Activated T-cell treated with anti-CD3 and anti-CD28 coated beads, Interleukin-2, amount 50 U/mL, for 4 hours (primary cell): ENCODE measurements around the gene CORO2B. TPM values are rescaled to one million over a fixed set of nuclear protein-coding genes. Genes with fewer than 3 reads are reported as not detected.
"Not testable (repeated sequence)": the region's sequence is repeated elsewhere in the genome, so short reads cannot be mapped to it uniquely, and the experiment has no call there.

Experiments
- ATAC-seq, 2 donors: fragments of 200-7000 bp; cut with Tn5 transposase; one replicate each; pipeline ENCODE4 v1.10.0; 2021
- DNase-seq: peaks from one replicate; pipeline ENCODE4 v3.0.0-alpha.2; 2020
- H3K27me3 Mint-ChIP-seq: one replicate; pipeline ENCODE4 v1.8.0; 2021; ENCODE audit warnings: low read depth, mixed read lengths
- H3K36me3 Mint-ChIP-seq: one replicate; pipeline ENCODE4 v1.8.0; 2022; ENCODE audit warnings: mixed read lengths; ENCODE audit not compliant: insufficient read depth
- H3K4me1 Mint-ChIP-seq: one replicate; pipeline ENCODE4 v1.8.0; 2021; ENCODE audit warnings: low read depth, mixed read lengths
- H3K4me3 Mint-ChIP-seq: one replicate; pipeline ENCODE4 v1.8.0; 2021; ENCODE audit warnings: mild to moderate bottlenecking, moderate library complexity, mixed read lengths
- H3K9me3 Mint-ChIP-seq: one replicate; pipeline ENCODE4 v1.8.0; 2021; ENCODE audit warnings: mixed read lengths
- total RNA-seq, 3 donors: library from RNA; stranded (reverse); gene quantifications; one replicate each; pipeline ENCODE4 v1.2.1, GENCODE V29; 2021

Gene CORO2B
- total RNA-seq, 3 donors from 2014 or later = 0.08 TPM

DNA sequence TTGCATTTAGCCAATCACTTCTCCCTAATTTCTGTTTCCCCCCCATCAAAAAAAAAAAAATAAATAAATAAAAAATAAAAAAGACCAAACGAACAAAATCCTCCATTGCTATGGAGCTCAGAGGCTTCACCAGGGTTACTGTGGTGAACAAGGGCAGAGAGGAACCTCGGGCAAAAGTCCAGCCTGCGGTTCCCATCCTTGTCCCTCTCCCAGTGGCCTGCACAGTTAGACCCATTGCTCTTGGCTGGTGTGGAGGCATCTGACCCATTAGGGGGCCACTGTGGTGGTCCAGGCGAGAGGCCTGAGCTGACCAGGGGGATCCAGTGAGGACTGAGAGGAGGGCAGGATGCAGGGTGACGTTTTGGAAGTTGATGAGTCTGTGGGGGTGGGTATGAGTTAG, 18.8 kb downstream of the CORO2B start:
- Mint-ChIP-seq H3K4me1 (peaks cover 2% of the 10 kb centered on the region), H3K9me3 (no peaks in the 10 kb centered on the region), H3K27me3 (peaks cover 19% of the 10 kb centered on the region), H3K4me3 (no peak overlapping the region), H3K36me3 (no peaks in the 10 kb centered on the region)
- ATAC-seq (no peak), DNase-seq (no peak)

GRCh38 chr15:68598171-68599152, 19.7 kb downstream of the CORO2B start:
- DNase-seq = no peak
- Mint-ChIP-seq H3K36me3 (no peaks in the 10 kb centered on the region), H3K9me3 (no peaks in the 10 kb centered on the region), H3K4me3 (no peak overlapping the region), H3K27me3 (peaks cover 16% of the 10 kb centered on the region), H3K4me1 (peaks cover 2% of the 10 kb centered on the region)
- no peak for ATAC-seq

- DNase-seq = no peak
- Mint-ChIP-seq H3K36me3 (no peaks in the 10 kb centered on the region), H3K9me3 (no peaks in the 10 kb centered on the region), H3K4me3 (no peak overlapping the region), H3K4me1 (no peaks in the 10 kb centered on the region), H3K27me3 (peaks cover 16% of the 10 kb centered on the region)
- ATAC-seq = no peak
Observed at GRCh38 chr15:68599153-68599545, 20.4 kb downstream of the CORO2B start.

- Mint-ChIP-seq H3K9me3 (no peaks in the 10 kb centered on the region), H3K4me3 (no peak overlapping the region), H3K27me3 (peaks cover 16% of the 10 kb centered on the region), H3K36me3 (no peaks in the 10 kb centered on the region), H3K4me1 (no peaks in the 10 kb centered on the region)
- no peak for DNase-seq
- ATAC-seq = no peak
Observed at GRCh38 chr15:68599560-68600071, 20.8 kb downstream of the CORO2B start.

- no peaks in the 10 kb centered on the region for H3K4me1 Mint-ChIP-seq
- ATAC-seq (no peak), DNase-seq (no peak)
- H3K36me3 Mint-ChIP-seq = no peaks in the 10 kb centered on the region
- H3K9me3 Mint-ChIP-seq = no peaks in the 10 kb centered on the region
- no peak overlapping the region for H3K4me3 Mint-ChIP-seq
- H3K27me3 Mint-ChIP-seq = peaks cover 10% of the 10 kb centered on the region
Observed at GRCh38 chr15:68601206-68602197, 22.7 kb downstream of the CORO2B start.

- Mint-ChIP-seq H3K27me3 (peaks cover 9% of the 10 kb centered on the region), H3K9me3 (peaks cover 3% of the 10 kb centered on the region), H3K4me1 (no peaks in the 10 kb centered on the region), H3K36me3 (no peaks in the 10 kb centered on the region), H3K4me3 (no peak overlapping the region)
- ATAC-seq = no peak
- DNase-seq = no peak
Observed at GRCh38 chr15:68602459-68603215, 23.8 kb downstream of the CORO2B start.

GRCh38 chr15:68603216-68603595, 24.4 kb downstream of the CORO2B start:
- H3K9me3 Mint-ChIP-seq = peaks cover 3% of the 10 kb centered on the region
- no peaks in the 10 kb centered on the region for H3K4me1 Mint-ChIP-seq
- H3K4me3 Mint-ChIP-seq = no peak overlapping the region
- peaks cover 9% of the 10 kb centered on the region for H3K27me3 Mint-ChIP-seq
- DNase-seq (no peak), ATAC-seq (no peak)
- H3K36me3 Mint-ChIP-seq = no peaks in the 10 kb centered on the region

GRCh38 chr15:68603951-68604350, 25.2 kb downstream of the CORO2B start:
- Mint-ChIP-seq H3K9me3 (peaks cover 3% of the 10 kb centered on the region), H3K27me3 (peaks cover 9% of the 10 kb centered on the region), H3K36me3 (no peaks in the 10 kb centered on the region), H3K4me3 (no peak overlapping the region), H3K4me1 (no peaks in the 10 kb centered on the region)
- no peak for DNase-seq
- ATAC-seq = no peak

GRCh38 chr15:68604840-68605478, 26.2 kb downstream of the CORO2B start:
- not testable (repeated sequence) for H3K36me3 Mint-ChIP-seq, H3K9me3 Mint-ChIP-seq, H3K27me3 Mint-ChIP-seq, H3K4me1 Mint-ChIP-seq, DNase-seq, ATAC-seq, H3K4me3 Mint-ChIP-seq

- no peaks in the 10 kb centered on the region for H3K36me3 Mint-ChIP-seq
- no peak overlapping the region for H3K4me3 Mint-ChIP-seq
- H3K4me1 Mint-ChIP-seq = no peaks in the 10 kb centered on the region
- peaks cover 3% of the 10 kb centered on the region for H3K9me3 Mint-ChIP-seq
- H3K27me3 Mint-ChIP-seq = peaks cover 5% of the 10 kb centered on the region
- ATAC-seq = no peak
- no peak for DNase-seq
Observed at GRCh38 chr15:68606375-68606774, 27.6 kb downstream of the CORO2B start.

DNA sequence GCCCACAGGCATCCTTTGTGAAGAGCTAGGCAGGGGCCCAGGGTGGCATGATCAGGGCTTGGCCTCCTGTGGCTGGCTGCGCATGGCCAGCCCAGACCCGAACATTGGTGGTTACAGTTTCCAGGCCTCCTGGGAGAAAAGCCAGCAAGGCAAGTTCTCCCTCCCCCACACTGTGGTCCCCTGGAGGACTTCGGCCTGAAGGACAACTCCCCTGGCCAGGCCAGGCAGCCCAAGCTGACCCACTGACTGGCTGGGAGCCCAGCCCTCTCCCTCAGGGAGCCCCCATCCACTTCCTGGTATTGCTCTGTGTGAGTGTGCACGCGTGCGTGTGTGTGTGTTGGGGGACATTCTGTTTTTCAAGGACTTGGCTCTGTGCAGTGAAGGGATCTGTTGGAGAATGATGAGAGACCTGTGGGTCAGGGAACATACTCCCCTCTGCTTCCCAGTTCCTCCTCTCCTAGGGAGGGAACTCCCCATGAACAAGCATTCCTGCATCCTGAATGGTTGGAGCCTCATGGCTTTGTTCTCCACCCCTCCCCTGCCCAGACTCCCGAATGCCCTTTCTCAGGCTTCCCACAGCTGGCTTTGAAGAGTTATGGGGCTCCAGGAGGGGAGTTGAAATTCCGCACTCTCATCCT, 29.5 kb downstream of the CORO2B start:
- H3K4me1 Mint-ChIP-seq = no peaks in the 10 kb centered on the region
- no peak for DNase-seq
- no peaks in the 10 kb centered on the region for H3K36me3 Mint-ChIP-seq
- peaks cover 3% of the 10 kb centered on the region for H3K9me3 Mint-ChIP-seq
- no peak overlapping the region for H3K4me3 Mint-ChIP-seq
- ATAC-seq = no peak
- H3K27me3 Mint-ChIP-seq = peaks cover 4% of the 10 kb centered on the region

- peaks cover 3% of the 10 kb centered on the region for H3K9me3 Mint-ChIP-seq
- no peaks in the 10 kb centered on the region for H3K4me1 Mint-ChIP-seq
- DNase-seq (no peak), ATAC-seq (no peak)
- H3K36me3 Mint-ChIP-seq = no peaks in the 10 kb centered on the region
- H3K4me3 Mint-ChIP-seq = no peak overlapping the region
- peaks cover 4% of the 10 kb centered on the region for H3K27me3 Mint-ChIP-seq
Observed at GRCh38 chr15:68608844-68609232, 30.0 kb downstream of the CORO2B start.

GRCh38 chr15:68609629-68610028, 30.8 kb downstream of the CORO2B start:
- H3K9me3 Mint-ChIP-seq = peaks cover 3% of the 10 kb centered on the region
- no peak overlapping the region for H3K4me3 Mint-ChIP-seq
- DNase-seq (no peak), ATAC-seq (no peak)
- no peaks in the 10 kb centered on the region for H3K36me3 Mint-ChIP-seq
- peaks cover 6% of the 10 kb centered on the region for H3K27me3 Mint-ChIP-seq
- no peaks in the 10 kb centered on the region for H3K4me1 Mint-ChIP-seq
